HG03045 (cell line): ENCODE data around the gene ARID1A.
"Not testable (repeated sequence)": the region's sequence is repeated elsewhere in the genome, so short reads cannot be mapped to it uniquely, and the experiment has no call there.

Experiments
- ATAC-seq: cut with Tn5 transposase; IDR thresholded peaks from one replicate; pipeline ENCODE4 v1.9.1; 2021; ENCODE audit warnings: mild to moderate bottlenecking, moderate library complexity; ENCODE audit not compliant: unreplicated experiment

ARID1A gene

DNA sequence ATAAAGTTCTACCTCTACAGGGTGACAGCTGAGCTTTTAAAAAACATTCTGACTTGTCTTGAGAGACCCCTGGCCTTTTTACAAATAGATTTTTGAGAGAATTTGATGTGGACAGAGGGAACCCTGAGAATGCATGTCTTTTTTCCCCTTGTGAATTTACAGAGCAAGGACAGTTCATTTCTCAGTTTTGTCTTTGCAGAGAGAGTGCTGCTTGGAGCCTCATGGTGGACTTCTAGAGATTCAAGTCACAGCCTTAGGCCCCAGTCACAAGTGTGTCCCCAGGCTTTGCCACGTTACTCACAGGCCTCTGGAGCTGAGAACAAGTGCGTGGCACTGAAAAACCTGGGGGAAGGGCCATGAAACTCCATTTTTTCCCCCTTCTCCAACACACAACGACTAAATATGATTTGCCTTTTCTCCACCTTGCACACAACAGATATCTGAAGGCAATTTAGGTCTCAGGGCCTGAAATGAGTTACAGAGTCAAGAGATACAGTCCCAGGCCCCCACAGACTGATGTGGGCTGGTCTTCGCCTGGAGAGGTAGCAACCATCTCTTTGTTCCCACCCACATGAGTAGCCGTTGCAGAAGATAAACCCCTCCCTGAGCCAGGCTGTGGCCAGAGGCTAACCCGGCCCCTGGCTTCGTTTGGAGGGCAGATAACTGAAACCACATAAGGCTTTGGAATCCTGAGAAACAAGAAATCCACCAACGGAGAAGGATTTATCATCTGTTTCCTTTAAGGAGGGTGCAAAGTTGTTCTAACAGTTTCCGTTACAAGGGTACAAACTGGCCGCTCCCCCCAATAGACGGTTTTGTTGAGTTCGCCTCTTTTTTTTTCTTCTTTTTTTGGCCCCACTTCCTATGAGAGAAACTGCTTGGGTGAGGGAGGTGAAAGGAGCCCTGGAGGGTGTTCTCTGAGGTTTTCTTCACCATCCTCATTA, 90.9 kb downstream of the ARID1A start:
- ATAC-seq: no peak

- peak; percentile 42 for ATAC-seq
Measured at GRCh38 chr1:26787381-26787705, 91.5 kb downstream of the ARID1A start.

- ATAC-seq: peak; percentile 72
Measured at GRCh38 chr1:26787706-26788514, 92.1 kb downstream of the ARID1A start, which contains the start of gene PIGV. PIGV (plus strand) TSS chr1:26787950; CDS start chr1:26790816, 2,866 bp downstream.

DNA sequence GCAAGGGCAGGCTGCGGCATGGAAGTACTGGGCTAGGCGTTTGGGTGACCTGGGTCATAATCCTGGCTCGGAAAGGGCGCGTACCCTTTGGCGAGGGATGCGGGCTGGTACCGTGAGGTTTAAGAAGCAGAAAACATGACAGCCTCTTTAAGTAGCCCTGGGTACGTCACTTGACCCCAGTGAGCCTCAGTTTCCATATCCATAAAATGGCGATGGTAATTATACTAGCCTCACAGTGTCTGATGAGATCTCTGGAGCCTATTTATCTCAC, 92.6 kb downstream of the ARID1A start:
- no peak for ATAC-seq

DNA sequence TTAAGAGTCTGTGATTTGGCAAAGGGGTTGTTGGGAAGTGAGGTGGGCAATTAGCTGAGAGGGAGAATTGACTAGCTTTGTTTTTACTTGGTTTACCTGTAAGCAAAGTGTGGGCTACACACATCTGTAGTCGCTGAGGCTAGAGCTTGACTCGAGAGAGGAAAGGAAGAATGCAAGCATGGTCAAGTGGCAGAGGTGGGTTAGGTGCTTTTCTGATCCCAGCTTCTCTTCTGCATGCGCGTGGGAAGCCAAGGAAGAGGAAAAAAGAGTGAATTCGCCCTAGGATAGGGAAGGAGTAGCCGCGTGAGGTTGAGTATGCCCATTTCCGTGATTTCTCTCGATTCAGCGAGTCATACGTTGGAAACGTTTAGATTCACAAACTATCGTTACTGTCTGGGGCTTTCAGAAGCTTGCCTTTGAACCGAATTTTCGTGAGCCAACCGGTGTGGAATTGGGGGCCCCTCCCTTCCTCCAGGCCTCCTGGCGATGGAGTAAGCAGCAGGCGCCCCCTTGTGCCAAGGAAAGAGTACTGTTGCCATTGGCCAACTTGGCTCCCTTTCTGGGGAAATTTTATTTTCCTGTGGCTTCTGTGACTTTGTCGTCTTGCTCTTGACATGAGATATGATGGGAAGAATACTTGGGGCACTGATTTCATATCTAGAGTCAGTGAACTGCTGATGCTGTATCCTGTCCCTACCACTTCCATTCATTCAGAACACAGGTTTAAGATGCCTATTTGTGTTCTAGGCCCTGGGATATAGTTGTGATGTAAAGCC, 93.2 kb downstream of the ARID1A start:
- ATAC-seq: no peak

GRCh38 chr1:26789612-26789865, 93.7 kb downstream of the ARID1A start:
- ATAC-seq: no peak

- ATAC-seq: no peak
Measured at GRCh38 chr1:26789931-26790330, 94.1 kb downstream of the ARID1A start.

- ATAC-seq: no peak
Measured at GRCh38 chr1:26790551-26790953, 94.7 kb downstream of the ARID1A start.

GRCh38 chr1:26791148-26791547, 95.3 kb downstream of the ARID1A start:
- no peak for ATAC-seq

DNA sequence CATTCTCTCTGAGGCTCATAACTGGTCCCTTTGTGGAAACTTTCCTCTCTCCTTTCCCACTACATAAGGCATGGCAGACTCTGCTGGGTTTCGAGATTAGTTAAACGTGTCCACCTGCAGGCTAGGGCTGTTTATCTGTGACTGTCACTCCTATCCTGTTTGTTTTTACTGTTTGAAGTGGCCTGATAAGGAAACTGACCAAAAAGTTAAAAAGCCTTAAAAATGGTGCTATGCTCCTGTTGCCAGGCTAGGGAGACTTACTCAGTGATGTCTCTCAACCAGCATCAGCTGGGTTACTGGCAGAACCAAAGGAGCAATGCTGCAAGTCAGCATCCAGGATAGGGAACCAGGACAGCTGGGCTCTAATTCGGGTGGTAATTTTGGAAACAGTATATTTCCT, 95.8 kb downstream of the ARID1A start:
- ATAC-seq: no peak

DNA sequence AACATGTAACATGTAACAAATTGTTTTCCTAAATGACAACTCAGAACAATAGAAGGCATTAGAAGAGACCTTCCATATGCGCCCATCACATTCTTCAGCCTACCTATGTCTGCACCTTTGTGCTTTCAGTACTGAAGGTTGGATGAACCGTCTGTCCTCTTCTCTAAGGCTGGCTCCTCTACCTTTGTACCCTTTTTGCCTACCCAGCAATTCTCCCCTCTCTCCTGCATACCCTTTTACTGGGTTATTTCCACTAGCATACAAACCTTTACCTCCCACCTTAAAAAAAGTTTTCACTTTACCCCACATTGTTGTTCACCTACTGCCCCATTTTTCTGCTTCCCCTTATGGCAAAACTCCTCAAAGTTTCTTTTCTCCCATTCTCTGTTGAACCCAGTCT, 97.1 kb downstream of the ARID1A start:
- no peak for ATAC-seq

DNA sequence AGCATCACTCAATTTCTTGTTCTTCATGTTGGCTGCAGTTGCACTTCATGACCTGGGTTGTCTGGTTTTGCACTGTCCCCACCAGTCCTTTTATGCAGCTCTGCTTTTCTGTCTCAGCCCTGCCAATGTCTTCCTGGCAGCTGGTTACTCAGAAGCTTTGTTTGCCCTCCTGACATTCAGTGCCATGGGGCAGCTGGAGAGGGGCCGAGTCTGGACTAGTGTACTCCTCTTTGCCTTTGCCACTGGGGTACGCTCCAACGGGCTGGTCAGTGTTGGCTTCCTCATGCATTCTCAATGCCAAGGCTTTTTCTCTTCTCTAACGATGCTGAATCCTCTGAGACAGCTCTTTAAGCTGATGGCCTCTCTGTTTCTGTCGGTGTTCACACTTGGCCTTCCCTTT, 98.6 kb downstream of the ARID1A start:
- no peak for ATAC-seq

DNA sequence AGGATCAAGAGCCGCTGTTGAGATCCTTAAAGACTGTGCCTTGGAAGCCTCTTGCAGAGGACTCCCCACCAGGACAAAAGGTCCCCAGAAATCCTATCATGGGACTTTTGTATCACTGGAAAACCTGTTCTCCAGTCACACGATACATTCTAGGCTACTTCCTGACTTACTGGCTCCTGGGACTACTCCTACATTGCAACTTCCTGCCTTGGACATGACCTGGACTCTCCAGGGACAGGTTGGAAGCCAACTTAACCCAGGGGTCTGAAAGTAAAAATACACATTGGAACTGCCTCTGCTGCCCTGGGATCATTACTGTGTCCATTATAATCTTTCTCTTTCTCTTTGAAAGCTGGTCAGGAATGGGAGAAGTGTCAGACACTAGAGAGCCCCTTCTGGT, 101.8 kb downstream of the ARID1A start:
- no peak for ATAC-seq

- ATAC-seq: no peak
Measured at GRCh38 chr1:26799479-26800142, 103.8 kb downstream of the ARID1A start.

DNA sequence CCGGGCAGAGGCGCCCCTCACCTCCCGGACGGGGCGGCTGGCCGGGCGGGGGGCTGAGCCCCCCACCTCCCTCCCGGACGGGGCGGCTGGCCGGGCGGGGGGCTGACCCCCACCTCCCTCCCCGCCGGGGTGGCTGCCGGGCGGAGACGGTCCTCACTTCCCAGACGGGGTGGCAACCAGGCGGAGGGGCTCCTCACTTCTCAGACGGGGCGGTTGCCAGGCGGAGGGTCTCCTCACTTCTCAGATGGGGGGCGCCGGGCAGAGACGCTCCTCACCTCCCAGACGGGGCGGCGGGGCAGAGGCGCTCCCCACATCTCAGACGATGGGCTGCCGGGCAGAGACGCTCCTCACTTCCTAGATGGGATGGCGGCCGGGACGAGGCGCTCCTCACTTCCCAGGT, 108.1 kb downstream of the ARID1A start:
- ATAC-seq: not testable (repeated sequence)

- ATAC-seq: not testable (repeated sequence)
Measured at GRCh38 chr1:26810105-26810504, 114.3 kb downstream of the ARID1A start.

GRCh38 chr1:26811057-26811456, 115.2 kb downstream of the ARID1A start:
- ATAC-seq: no peak

DNA sequence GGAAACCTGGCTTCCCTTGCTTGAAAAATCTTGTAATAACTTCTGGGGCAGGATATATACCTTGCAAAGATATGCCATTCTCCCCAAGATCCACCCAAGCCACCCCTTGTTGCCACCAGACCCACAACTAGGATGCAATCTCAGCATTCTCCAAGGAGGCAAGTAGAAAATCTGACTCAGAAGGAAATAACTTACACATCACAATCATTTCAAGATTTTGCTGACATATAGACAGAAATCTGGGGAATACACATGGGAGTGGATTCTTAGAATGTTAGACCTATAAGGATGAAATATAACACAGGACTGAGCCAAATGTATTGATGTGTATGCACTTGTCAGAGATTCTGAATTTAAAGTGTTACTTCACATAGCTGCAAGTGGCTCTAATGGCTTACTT, 115.9 kb downstream of the ARID1A start:
- no peak for ATAC-seq

DNA sequence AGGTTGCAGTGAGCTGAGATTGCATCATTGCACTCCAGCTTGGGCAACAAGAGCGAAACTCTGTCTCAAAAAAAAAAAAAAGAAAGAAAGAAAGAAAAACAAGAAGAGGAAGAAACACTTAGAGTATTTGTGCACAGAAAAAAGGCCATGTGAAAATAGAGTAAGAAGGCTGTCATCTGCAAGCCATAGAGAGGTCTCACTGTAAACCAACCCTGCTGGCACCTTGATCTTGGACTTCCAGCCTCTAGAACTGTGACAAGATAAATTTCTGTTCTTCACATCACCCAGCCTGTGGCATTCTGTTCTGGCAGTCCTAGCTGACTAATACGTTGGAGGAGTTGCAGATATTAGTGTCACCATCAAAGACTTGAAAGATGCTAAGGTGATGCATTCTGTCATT, 118.6 kb downstream of the ARID1A start:
- no peak for ATAC-seq

DNA sequence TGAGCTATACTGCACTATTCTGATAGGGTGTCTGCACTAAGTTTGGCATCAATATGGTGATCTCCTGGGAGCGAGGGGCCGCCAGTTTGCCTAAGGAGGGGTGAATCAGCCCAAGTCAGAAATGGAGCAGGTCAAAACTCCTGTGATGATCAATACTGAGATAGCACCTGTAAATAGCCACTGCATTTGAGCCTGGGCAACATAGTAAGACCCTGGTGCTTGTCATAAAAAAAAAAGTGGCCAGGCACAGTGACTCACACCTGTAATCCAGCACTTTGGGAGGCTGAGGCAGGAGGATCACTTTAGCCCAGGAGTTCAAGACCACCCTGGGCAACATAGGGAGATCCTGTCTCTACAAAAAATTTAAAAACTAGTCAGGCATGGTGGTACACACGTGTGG, 119.1 kb downstream of the ARID1A start:
- ATAC-seq: no peak

DNA sequence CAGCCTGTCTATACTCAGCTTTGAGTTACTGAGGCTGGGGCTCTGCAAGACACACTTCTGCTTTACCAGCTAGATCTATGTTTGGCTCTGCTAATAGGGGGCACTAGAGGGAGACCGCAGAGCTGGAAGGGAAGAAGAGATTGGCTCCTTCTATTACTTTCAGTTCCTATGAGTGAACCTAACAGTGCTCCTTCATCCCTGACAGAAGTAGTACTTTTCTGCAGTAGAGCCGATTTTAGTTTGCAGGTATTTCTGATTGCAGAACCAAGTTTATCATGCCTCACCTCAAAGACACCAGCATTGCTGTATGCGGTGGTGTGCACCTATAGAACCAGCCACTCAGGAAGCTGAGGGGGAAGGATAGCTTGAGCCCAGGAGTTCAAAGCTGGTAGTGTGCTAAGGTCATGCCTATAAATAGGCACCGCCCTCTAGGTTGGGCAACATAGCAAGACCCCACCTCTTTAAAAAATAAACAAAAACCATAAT, 125.0 kb downstream of the ARID1A start:
- ATAC-seq: peak; percentile 68
